Tongue (tissue), 2 donors: ENCODE measurements around the gene GTSE1. TPM values are rescaled to one million over a fixed set of nuclear protein-coding genes. Genes with fewer than 3 reads are reported as not detected.

Source experiments
- DNase-seq: peaks from one replicate; pipeline ENCODE4 v3.0.0-alpha.2; 2015
- total RNA-seq: library from RNA; depleted of rRNA; stranded (reverse); fragments of >200 nt; gene quantifications from one replicate; pipeline ENCODE4 v1.2.3, GENCODE V29; 2014

Gene GTSE1
- total RNA-seq, 1 donor from 2014 or later: 5.5 TPM

GRCh38 chr22:46380069-46380468 is 83.4 kb downstream of the GTSE1 start:
- no peak for DNase-seq

Other genes starting within 250 kb of the GTSE1 start
- gene PPARA, start 146.3 kb upstream of the GTSE1 start, total RNA-seq: 43.2 TPM
- gene CDPF1, start 46.6 kb upstream of the GTSE1 start, total RNA-seq: 20.9 TPM
- 0.10 TPM for gene PKDREJ, start 33.5 kb upstream of the GTSE1 start, total RNA-seq
- 32.2 TPM for gene TTC38, start 28.9 kb upstream of the GTSE1 start, total RNA-seq
- gene TRMU, start 38.8 kb downstream of the GTSE1 start, total RNA-seq: 28.6 TPM
- 18.1 TPM for gene CELSR1, start 240.8 kb downstream of the GTSE1 start, total RNA-seq